ENCODE measurements around the gene C1orf174.

C1orf174 gene

DNA sequence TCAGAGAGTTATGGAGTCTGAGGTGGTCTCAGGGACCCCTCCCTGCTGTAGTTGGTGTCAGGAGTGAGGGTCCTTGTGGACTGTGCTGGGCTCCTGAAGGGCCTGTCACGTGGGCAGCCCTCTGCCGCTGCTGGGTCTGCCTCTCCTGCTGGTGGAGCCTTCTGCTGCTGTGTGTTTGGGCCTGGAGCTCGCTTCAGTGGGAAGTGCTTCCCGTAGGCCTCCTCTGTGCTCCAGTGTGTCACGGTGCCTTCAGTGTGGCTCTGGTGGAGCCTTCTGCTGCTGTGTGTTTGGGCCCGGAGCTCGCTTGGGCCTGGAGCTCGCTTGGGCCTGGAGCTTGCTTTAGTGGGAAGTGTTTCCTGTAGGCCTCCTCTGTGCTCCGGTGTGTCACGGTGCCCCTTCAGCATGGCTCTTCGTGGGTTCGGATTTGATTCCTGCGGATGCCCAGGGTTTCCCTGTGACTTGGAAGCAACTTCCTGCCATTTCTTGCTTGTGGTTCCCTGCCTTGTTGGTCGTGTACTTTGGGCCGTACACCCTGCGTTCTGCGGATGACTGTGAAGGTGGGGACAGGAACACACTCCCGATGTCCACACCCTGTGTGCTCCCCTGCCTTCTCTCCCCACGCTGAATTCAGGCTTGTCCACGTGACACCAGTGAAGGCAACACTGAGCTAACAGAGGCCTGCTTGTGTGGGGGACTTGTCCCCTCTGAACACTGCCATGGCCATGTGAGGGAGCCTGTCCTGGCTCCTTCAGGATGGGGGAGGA, 19.5 kb downstream of the C1orf174 start:
- peak overlapping the region; percentile 2; the same call in 1 of the 2 replicates for H3K9ac ChIP-seq
- H3K36me3 ChIP-seq: peaks cover 87% of the 10 kb centered on the region

DNA sequence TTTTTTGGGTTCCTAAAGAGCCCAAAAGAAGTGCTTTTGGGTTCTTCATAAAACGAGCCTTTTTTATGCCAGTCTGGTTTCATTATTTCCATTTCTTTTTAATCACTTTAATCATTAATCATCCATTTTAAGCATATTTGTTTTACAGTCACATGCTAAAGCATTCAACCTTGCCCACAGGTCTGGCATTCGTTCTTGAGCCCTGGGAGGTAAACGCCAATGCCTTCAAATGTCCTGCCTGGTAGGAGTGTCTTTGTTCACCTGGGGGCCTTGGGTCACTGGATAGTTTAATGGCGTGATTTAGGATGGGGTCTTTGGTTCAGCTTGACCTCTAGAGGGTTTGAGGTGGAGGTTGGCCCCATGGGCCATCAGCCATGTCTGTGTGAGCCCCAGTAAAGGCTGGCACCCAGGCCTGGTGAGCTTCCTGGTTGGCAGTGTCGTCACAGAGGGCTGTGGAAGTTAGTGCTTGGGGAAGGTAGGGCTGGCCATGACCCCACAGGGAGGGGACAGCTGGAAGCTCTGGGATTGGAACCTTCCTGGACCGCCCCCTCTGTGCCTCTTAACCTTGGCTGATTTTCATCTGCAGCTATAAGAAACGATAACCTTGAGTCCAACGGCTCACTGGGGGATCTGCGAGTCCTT, 20.2 kb downstream of the C1orf174 start:
- no peak overlapping the region for H3K9ac ChIP-seq
- H3K36me3 ChIP-seq: peaks cover 89% of the 10 kb centered on the region
- peak overlapping the region; percentile 69; the same call in 1 of the 2 replicates for H3K27ac ChIP-seq
- TF ChIP-seq Cebpa-rat (IDR thresholded peaks at IDR 0.05): no peak
- H3K9me3 ChIP-seq: peaks cover 13% of the 10 kb centered on the region
- no peak overlapping the region for H3K4me2 ChIP-seq
- no peaks in the 10 kb centered on the region for H3K27me3 ChIP-seq
- H3K4me3 ChIP-seq: no peak overlapping the region
- no peaks in the 10 kb centered on the region for H4K20me1 ChIP-seq
- peaks cover 14% of the 10 kb centered on the region for H3K4me1 ChIP-seq

More for the DNA sequence above, 19.5 kb downstream of the C1orf174 start:
- H3K4me3 ChIP-seq: no peak overlapping the region
- H3K9me3 ChIP-seq: peaks cover 13% of the 10 kb centered on the region
- no peaks in the 10 kb centered on the region for H3K27me3 ChIP-seq
- peaks cover 14% of the 10 kb centered on the region for H3K4me1 ChIP-seq
- peak overlapping the region; percentile 69 for H3K27ac ChIP-seq
- no peak for TF ChIP-seq Cebpa-rat (IDR thresholded peaks at IDR 0.05)
- peak overlapping the region; percentile 45 for H3K4me2 ChIP-seq
- peaks cover 4% of the 10 kb centered on the region for H4K20me1 ChIP-seq

GRCh38 chr1:3879099-3879498, 21.0 kb downstream of the C1orf174 start:
- H4K20me1 ChIP-seq: no peaks in the 10 kb centered on the region
- H3K9me3 ChIP-seq: peaks cover 13% of the 10 kb centered on the region
- H3K27ac ChIP-seq: no peak overlapping the region
- TF ChIP-seq Cebpa-rat (IDR thresholded peaks at IDR 0.05): no peak
- H3K9ac ChIP-seq: no peak overlapping the region
- H3K27me3 ChIP-seq: no peaks in the 10 kb centered on the region
- peaks cover 14% of the 10 kb centered on the region for H3K4me1 ChIP-seq
- peaks cover 88% of the 10 kb centered on the region for H3K36me3 ChIP-seq
- no peak overlapping the region for H3K4me3 ChIP-seq
- H3K4me2 ChIP-seq: no peak overlapping the region

- Histone ChIP-seq H3K27me3 (no peaks in the 10 kb centered on the region), H4K20me1 (no peaks in the 10 kb centered on the region), H3K4me1 (peaks cover 14% of the 10 kb centered on the region), H3K4me3 (no peak overlapping the region), H3K27ac (no peak overlapping the region), H3K9me3 (peaks cover 13% of the 10 kb centered on the region), H3K36me3 (peaks cover 97% of the 10 kb centered on the region), H3K4me2 (no peak overlapping the region), H3K9ac (no peak overlapping the region)
- TF ChIP-seq Cebpa-rat (IDR thresholded peaks at IDR 0.05): no peak
Measured at GRCh38 chr1:3876716-3877115, 23.4 kb downstream of the C1orf174 start.

- Histone ChIP-seq H3K9me3 (peaks cover 13% of the 10 kb centered on the region), H3K9ac (no peak overlapping the region), H3K27ac (no peak overlapping the region), H3K4me2 (no peak overlapping the region), H4K20me1 (peaks cover 11% of the 10 kb centered on the region; the same call in 1 of the 2 replicates), H3K4me3 (no peak overlapping the region), H3K4me1 (peaks cover 13% of the 10 kb centered on the region), H3K36me3 (peaks cover 96% of the 10 kb centered on the region), H3K27me3 (no peaks in the 10 kb centered on the region)
- no peak for TF ChIP-seq Cebpa-rat (IDR thresholded peaks at IDR 0.05)
Measured at GRCh38 chr1:3874736-3875135, 25.3 kb downstream of the C1orf174 start.

DNA sequence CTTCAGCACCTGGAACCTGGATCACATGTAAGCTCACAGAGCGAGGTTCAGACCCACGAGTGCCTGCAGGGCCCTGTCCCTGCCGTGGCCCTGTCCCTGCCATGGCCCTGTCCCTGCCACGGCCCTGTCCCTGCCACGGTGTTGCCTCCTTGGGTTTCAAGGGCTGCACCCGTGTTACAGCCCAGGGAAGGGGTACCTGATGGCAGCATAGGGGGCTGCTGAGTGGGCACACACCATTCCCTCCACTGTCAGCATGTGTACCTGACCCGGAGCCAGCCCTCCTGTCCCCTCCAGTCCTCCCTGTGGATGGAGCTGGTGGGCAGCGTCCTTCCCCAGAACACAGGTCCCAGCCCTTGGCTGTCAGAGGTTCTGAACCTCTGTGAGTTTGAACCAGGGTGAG, 27.5 kb downstream of the C1orf174 start:
- Histone ChIP-seq H3K9me3 (no peaks in the 10 kb centered on the region), H4K20me1 (peaks cover 16% of the 10 kb centered on the region; the same call in 1 of the 2 replicates), H3K27me3 (no peaks in the 10 kb centered on the region), H3K27ac (no peak overlapping the region), H3K4me3 (no peak overlapping the region), H3K4me2 (no peak overlapping the region), H3K36me3 (peaks cover 95% of the 10 kb centered on the region), H3K9ac (no peak overlapping the region), H3K4me1 (peaks cover 23% of the 10 kb centered on the region)
- TF ChIP-seq Cebpa-rat (IDR thresholded peaks at IDR 0.05): no peak

GRCh38 chr1:3871451-3871805, 28.6 kb downstream of the C1orf174 start:
- Histone ChIP-seq H3K4me3 (no peak overlapping the region), H3K4me2 (no peak overlapping the region), H3K27ac (no peak overlapping the region), H4K20me1 (peaks cover 16% of the 10 kb centered on the region), H3K9ac (no peak overlapping the region), H3K27me3 (no peaks in the 10 kb centered on the region), H3K9me3 (no peaks in the 10 kb centered on the region), H3K36me3 (peaks cover 94% of the 10 kb centered on the region), H3K4me1 (peaks cover 23% of the 10 kb centered on the region)
- TF ChIP-seq Cebpa-rat (IDR thresholded peaks at IDR 0.05): no peak

DNA sequence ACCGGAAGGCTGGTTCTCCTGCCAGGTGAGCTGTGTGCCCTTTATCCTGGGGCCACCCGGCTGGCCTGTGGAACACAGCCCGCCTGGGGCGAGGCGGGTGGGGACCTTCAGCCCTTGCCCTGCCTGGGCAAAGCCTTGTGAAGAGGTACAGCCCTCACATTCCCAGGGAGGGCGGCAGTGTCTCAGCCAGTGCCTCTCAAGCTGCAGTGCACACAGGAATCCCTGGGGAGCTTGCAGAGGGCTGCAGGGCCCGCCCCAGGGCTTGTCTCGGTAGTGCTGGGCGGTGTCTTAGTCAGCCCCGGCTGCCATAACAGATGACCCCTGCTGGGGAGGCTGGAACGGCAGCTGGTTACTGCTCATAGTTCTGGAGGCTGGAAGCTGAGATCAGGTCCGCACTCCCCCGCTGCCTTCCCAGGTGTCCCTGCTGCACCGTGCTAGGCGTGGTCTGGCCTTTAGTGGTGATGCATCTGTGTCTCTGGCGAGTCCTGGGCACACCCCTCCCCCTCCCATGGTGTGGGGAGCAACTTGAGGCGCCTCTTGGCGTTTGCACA, 30.2 kb downstream of the C1orf174 start:
- H3K4me2 ChIP-seq: peak overlapping the region; percentile 76
- peaks cover 90% of the 10 kb centered on the region for H3K36me3 ChIP-seq
- H4K20me1 ChIP-seq: peaks cover 31% of the 10 kb centered on the region
- no peak overlapping the region for H3K4me3 ChIP-seq
- H3K27ac ChIP-seq: 0 out of 2 replicates have a peak overlapping the region, but pooled peaks have one; percentile 30
- H3K9ac ChIP-seq: peak overlapping the region; percentile 48
- H3K4me1 ChIP-seq: peaks cover 33% of the 10 kb centered on the region
- no peaks in the 10 kb centered on the region for H3K27me3 ChIP-seq
- no peaks in the 10 kb centered on the region for H3K9me3 ChIP-seq
- TF ChIP-seq Cebpa-rat (IDR thresholded peaks at IDR 0.05): no peak

GRCh38 chr1:3868464-3869006, 31.5 kb downstream of the C1orf174 start:
- Histone ChIP-seq H3K27me3 (no peaks in the 10 kb centered on the region), H4K20me1 (peaks cover 33% of the 10 kb centered on the region), H3K36me3 (peaks cover 80% of the 10 kb centered on the region), H3K9me3 (no peaks in the 10 kb centered on the region), H3K4me1 (peaks cover 33% of the 10 kb centered on the region), H3K4me2 (no peak overlapping the region), H3K27ac (no peak overlapping the region), H3K9ac (no peak overlapping the region), H3K4me3 (no peak overlapping the region)
- TF ChIP-seq Cebpa-rat (IDR thresholded peaks at IDR 0.05): no peak
